ENCODE data around the gene FRMD4B.
A peak's percentile ranks its signal among the peaks of the same experiment; 100 is the strongest.

FRMD4B gene

GRCh38 chr3:69254351-69254750 is 131.5 kb downstream of the FRMD4B start:
- Histone ChIP-seq H3K4me1 (ENCODE audit: control insufficient read depth in 2 of 2, insufficient read depth in 2 of 2, low read length in 2 of 2) (no peaks in the 10 kb centered on the region), H3K36me3 (ENCODE audit: control insufficient read depth in 2 of 2, insufficient read depth in 2 of 2, low read length in 2 of 2) (no peaks in the 10 kb centered on the region), H3K9me3 (ENCODE audit: control insufficient read depth in 2 of 2, low read length in 2 of 2) (no peaks in the 10 kb centered on the region)

GRCh38 chr3:69252631-69253030 is 133.3 kb downstream of the FRMD4B start:
- Histone ChIP-seq H3K27me3 (ENCODE audit: control insufficient read depth in 2 of 2, insufficient read depth in 2 of 2, low read length in 2 of 2) (no peaks in the 10 kb centered on the region), H3K9ac (ENCODE audit: low read depth in 1 of 2, low read length in 2 of 2) (no peak overlapping the region), H3K9me3 (ENCODE audit: control insufficient read depth in 2 of 2, low read length in 2 of 2) (no peaks in the 10 kb centered on the region), H3K36me3 (ENCODE audit: control insufficient read depth in 2 of 2, insufficient read depth in 2 of 2, low read length in 2 of 2) (no peaks in the 10 kb centered on the region), H3K27ac (ENCODE audit: low read depth in 2 of 2, low read length in 2 of 2) (no peak overlapping the region), H3K4me3 (ENCODE audit: low read length in 2 of 2) (no peak overlapping the region), H3K4me1 (ENCODE audit: control insufficient read depth in 2 of 2, insufficient read depth in 2 of 2, low read length in 2 of 2) (peaks cover 0 to 5% of the 10 kb centered on the region in 2 donors)

More at GRCh38 chr3:69254351-69254750, 131.5 kb downstream of the FRMD4B start:
- H3K27me3 ChIP-seq (ENCODE audit: control insufficient read depth in 2 of 2, insufficient read depth in 2 of 2, low read length in 2 of 2): no peaks in the 10 kb centered on the region
- no peak overlapping the region for H3K4me3 ChIP-seq (ENCODE audit: low read length in 2 of 2)
- no peak overlapping the region for H3K9ac ChIP-seq (ENCODE audit: low read depth in 1 of 2, low read length in 2 of 2)
- H3K27ac ChIP-seq (ENCODE audit: low read depth in 2 of 2, low read length in 2 of 2): no peak overlapping the region

GRCh38 chr3:69252141-69252540 is 133.7 kb downstream of the FRMD4B start:
- Histone ChIP-seq H3K9me3 (ENCODE audit: control insufficient read depth in 2 of 2, low read length in 2 of 2) (no peaks in the 10 kb centered on the region), H3K27me3 (ENCODE audit: control insufficient read depth in 2 of 2, insufficient read depth in 2 of 2, low read length in 2 of 2) (no peaks in the 10 kb centered on the region), H3K27ac (ENCODE audit: low read depth in 2 of 2, low read length in 2 of 2) (no peak overlapping the region), H3K4me3 (ENCODE audit: low read length in 2 of 2) (no peak overlapping the region), H3K9ac (ENCODE audit: low read depth in 1 of 2, low read length in 2 of 2) (no peak overlapping the region), H3K36me3 (ENCODE audit: control insufficient read depth in 2 of 2, insufficient read depth in 2 of 2, low read length in 2 of 2) (no peaks in the 10 kb centered on the region), H3K4me1 (ENCODE audit: control insufficient read depth in 2 of 2, insufficient read depth in 2 of 2, low read length in 2 of 2) (peaks cover 0 to 5% of the 10 kb centered on the region in 2 donors)

- H3K9me3 ChIP-seq (ENCODE audit: control insufficient read depth in 2 of 2, low read length in 2 of 2): no peaks in the 10 kb centered on the region
- peaks cover 0 to 5% of the 10 kb centered on the region in 2 donors for H3K4me1 ChIP-seq (ENCODE audit: control insufficient read depth in 2 of 2, insufficient read depth in 2 of 2, low read length in 2 of 2)
- no peaks in the 10 kb centered on the region for H3K36me3 ChIP-seq (ENCODE audit: control insufficient read depth in 2 of 2, insufficient read depth in 2 of 2, low read length in 2 of 2)
- H3K4me3 ChIP-seq (ENCODE audit: low read length in 2 of 2): no peak overlapping the region
- H3K27ac ChIP-seq (ENCODE audit: low read depth in 2 of 2, low read length in 2 of 2): no peak overlapping the region
- no peaks in the 10 kb centered on the region for H3K27me3 ChIP-seq (ENCODE audit: control insufficient read depth in 2 of 2, insufficient read depth in 2 of 2, low read length in 2 of 2)
- H3K9ac ChIP-seq (ENCODE audit: low read depth in 1 of 2, low read length in 2 of 2): no peak overlapping the region
These were observed 134.6 kb downstream of the FRMD4B start for GRCh38 chr3:69251078-69251805.

- H3K27ac ChIP-seq (ENCODE audit: low read depth in 2 of 2, low read length in 2 of 2): peak overlapping the region; percentile 13 to 41
- H3K4me1 ChIP-seq (ENCODE audit: control insufficient read depth in 2 of 2, insufficient read depth in 2 of 2, low read length in 2 of 2): peaks cover 0 to 5% of the 10 kb centered on the region in 2 donors
- H3K9ac ChIP-seq (ENCODE audit: low read depth in 1 of 2, low read length in 2 of 2): peak overlapping the region in 1 of 2 donors; percentile 51
These were observed 135.9 kb downstream of the FRMD4B start for GRCh38 chr3:69250014-69250413.

GRCh38 chr3:69249001-69249400 is 136.9 kb downstream of the FRMD4B start:
- H3K4me3 ChIP-seq (ENCODE audit: low read length in 2 of 2): peak overlapping the region; percentile 64 to 74
- no peaks in the 10 kb centered on the region for H3K36me3 ChIP-seq (ENCODE audit: control insufficient read depth in 2 of 2, insufficient read depth in 2 of 2, low read length in 2 of 2)
- H3K27ac ChIP-seq (ENCODE audit: low read depth in 2 of 2, low read length in 2 of 2): peak overlapping the region; percentile 1 to 2
- H3K9ac ChIP-seq (ENCODE audit: low read depth in 1 of 2, low read length in 2 of 2): peak overlapping the region; percentile 15 to 51
- no peaks in the 10 kb centered on the region for H3K9me3 ChIP-seq (ENCODE audit: control insufficient read depth in 2 of 2, low read length in 2 of 2)
- no peaks in the 10 kb centered on the region for H3K27me3 ChIP-seq (ENCODE audit: control insufficient read depth in 2 of 2, insufficient read depth in 2 of 2, low read length in 2 of 2)
- peaks cover 0 to 5% of the 10 kb centered on the region in 2 donors for H3K4me1 ChIP-seq (ENCODE audit: control insufficient read depth in 2 of 2, insufficient read depth in 2 of 2, low read length in 2 of 2)

More at GRCh38 chr3:69250014-69250413, 135.9 kb downstream of the FRMD4B start:
- Histone ChIP-seq H3K4me3 (ENCODE audit: low read length in 2 of 2) (peak overlapping the region; percentile 64 to 74), H3K9me3 (ENCODE audit: control insufficient read depth in 2 of 2, low read length in 2 of 2) (no peaks in the 10 kb centered on the region), H3K27me3 (ENCODE audit: control insufficient read depth in 2 of 2, insufficient read depth in 2 of 2, low read length in 2 of 2) (no peaks in the 10 kb centered on the region), H3K36me3 (ENCODE audit: control insufficient read depth in 2 of 2, insufficient read depth in 2 of 2, low read length in 2 of 2) (no peaks in the 10 kb centered on the region)

GRCh38 chr3:69248436-69248835 is 137.5 kb downstream of the FRMD4B start:
- peak overlapping the region in 1 of 2 donors; percentile 30 for H3K9ac ChIP-seq (ENCODE audit: low read depth in 1 of 2, low read length in 2 of 2)
- H3K9me3 ChIP-seq (ENCODE audit: control insufficient read depth in 2 of 2, low read length in 2 of 2): no peaks in the 10 kb centered on the region
- H3K36me3 ChIP-seq (ENCODE audit: control insufficient read depth in 2 of 2, insufficient read depth in 2 of 2, low read length in 2 of 2): no peaks in the 10 kb centered on the region
- peak overlapping the region in 1 of 2 donors; percentile 2 for H3K27ac ChIP-seq (ENCODE audit: low read depth in 2 of 2, low read length in 2 of 2)
- no peaks in the 10 kb centered on the region for H3K27me3 ChIP-seq (ENCODE audit: control insufficient read depth in 2 of 2, insufficient read depth in 2 of 2, low read length in 2 of 2)
- peak overlapping the region in 1 of 2 donors; percentile 74 for H3K4me3 ChIP-seq (ENCODE audit: low read length in 2 of 2)
- peaks cover 0 to 5% of the 10 kb centered on the region in 2 donors for H3K4me1 ChIP-seq (ENCODE audit: control insufficient read depth in 2 of 2, insufficient read depth in 2 of 2, low read length in 2 of 2)

- H3K27ac ChIP-seq (ENCODE audit: low read depth in 2 of 2, low read length in 2 of 2): no peak overlapping the region
- H3K27me3 ChIP-seq (ENCODE audit: control insufficient read depth in 2 of 2, insufficient read depth in 2 of 2, low read length in 2 of 2): no peaks in the 10 kb centered on the region
- no peak overlapping the region for H3K4me3 ChIP-seq (ENCODE audit: low read length in 2 of 2)
- H3K9ac ChIP-seq (ENCODE audit: low read depth in 1 of 2, low read length in 2 of 2): no peak overlapping the region
- H3K36me3 ChIP-seq (ENCODE audit: control insufficient read depth in 2 of 2, insufficient read depth in 2 of 2, low read length in 2 of 2): no peaks in the 10 kb centered on the region
- no peaks in the 10 kb centered on the region for H3K9me3 ChIP-seq (ENCODE audit: control insufficient read depth in 2 of 2, low read length in 2 of 2)
- peaks cover 3 to 5% of the 10 kb centered on the region in 2 donors for H3K4me1 ChIP-seq (ENCODE audit: control insufficient read depth in 2 of 2, insufficient read depth in 2 of 2, low read length in 2 of 2)
These were observed 139.3 kb downstream of the FRMD4B start for GRCh38 chr3:69246612-69247011.

- Histone ChIP-seq H3K27me3 (ENCODE audit: control insufficient read depth in 2 of 2, insufficient read depth in 2 of 2, low read length in 2 of 2) (no peaks in the 10 kb centered on the region), H3K4me3 (ENCODE audit: low read length in 2 of 2) (no peak overlapping the region), H3K36me3 (ENCODE audit: control insufficient read depth in 2 of 2, insufficient read depth in 2 of 2, low read length in 2 of 2) (peaks cover 0 to 4% of the 10 kb centered on the region in 2 donors), H3K9ac (ENCODE audit: low read depth in 1 of 2, low read length in 2 of 2) (no peak overlapping the region), H3K9me3 (ENCODE audit: control insufficient read depth in 2 of 2, low read length in 2 of 2) (no peaks in the 10 kb centered on the region), H3K27ac (ENCODE audit: low read depth in 2 of 2, low read length in 2 of 2) (no peak overlapping the region), H3K4me1 (ENCODE audit: control insufficient read depth in 2 of 2, insufficient read depth in 2 of 2, low read length in 2 of 2) (peaks cover 3 to 5% of the 10 kb centered on the region in 2 donors)
These were observed 141.8 kb downstream of the FRMD4B start for GRCh38 chr3:69244039-69244438.

- Histone ChIP-seq H3K9me3 (ENCODE audit: control insufficient read depth in 2 of 2, low read length in 2 of 2) (no peaks in the 10 kb centered on the region), H3K4me3 (ENCODE audit: low read length in 2 of 2) (no peak overlapping the region), H3K36me3 (ENCODE audit: control insufficient read depth in 2 of 2, insufficient read depth in 2 of 2, low read length in 2 of 2) (peaks cover 0 to 4% of the 10 kb centered on the region in 2 donors), H3K27ac (ENCODE audit: low read depth in 2 of 2, low read length in 2 of 2) (no peak overlapping the region), H3K9ac (ENCODE audit: low read depth in 1 of 2, low read length in 2 of 2) (no peak overlapping the region), H3K4me1 (ENCODE audit: control insufficient read depth in 2 of 2, insufficient read depth in 2 of 2, low read length in 2 of 2) (peaks cover 5 to 7% of the 10 kb centered on the region in 2 donors), H3K27me3 (ENCODE audit: control insufficient read depth in 2 of 2, insufficient read depth in 2 of 2, low read length in 2 of 2) (no peaks in the 10 kb centered on the region)
These were observed 144.1 kb downstream of the FRMD4B start for GRCh38 chr3:69241769-69242168.

All from mucosa of rectum (tissue), 2 donors.